D341Med (cell line): ENCODE data around the gene CDH4.

Experiments used
- DNase-seq: peaks from one replicate; pipeline ENCODE4 v3.0.0; 2012; ENCODE audit warnings: low spot score

The CDH4 gene

DNA sequence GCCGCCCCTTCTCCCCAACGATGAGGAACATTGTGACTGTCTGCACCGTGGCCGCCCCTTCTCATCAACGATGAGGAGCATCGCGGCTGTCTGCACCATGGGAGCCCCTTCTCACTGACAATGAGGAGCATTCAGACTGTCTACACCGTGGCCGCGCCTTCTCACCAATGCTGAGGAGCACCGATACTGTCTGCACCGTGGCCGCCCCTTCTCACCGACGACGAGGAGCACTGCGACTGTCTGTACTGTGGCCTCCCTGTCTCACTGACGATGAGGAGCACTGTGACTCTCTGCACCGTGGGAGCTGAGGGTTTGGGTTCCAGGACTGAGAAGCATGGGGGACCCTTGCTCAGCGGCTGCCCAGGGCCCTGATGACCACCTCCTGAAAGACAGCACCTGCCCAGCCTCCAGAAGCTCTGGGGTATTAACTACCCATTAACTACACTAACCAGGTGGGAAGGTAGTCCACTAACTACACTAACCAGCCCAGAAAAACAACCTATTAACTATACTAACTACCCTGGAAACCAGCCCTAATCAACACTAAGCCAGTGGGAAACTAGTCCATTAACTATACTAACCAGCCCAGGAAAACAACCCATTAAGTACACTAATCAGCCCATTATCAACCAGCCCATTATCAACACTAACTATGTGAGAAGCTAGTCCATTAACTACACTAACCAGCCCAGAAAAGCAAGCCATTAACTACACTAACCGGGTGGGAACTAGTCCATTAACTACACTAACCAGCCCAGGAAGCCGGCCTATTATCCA lies 696.7 kb downstream of the CDH4 start:
- no peak for DNase-seq

DNA sequence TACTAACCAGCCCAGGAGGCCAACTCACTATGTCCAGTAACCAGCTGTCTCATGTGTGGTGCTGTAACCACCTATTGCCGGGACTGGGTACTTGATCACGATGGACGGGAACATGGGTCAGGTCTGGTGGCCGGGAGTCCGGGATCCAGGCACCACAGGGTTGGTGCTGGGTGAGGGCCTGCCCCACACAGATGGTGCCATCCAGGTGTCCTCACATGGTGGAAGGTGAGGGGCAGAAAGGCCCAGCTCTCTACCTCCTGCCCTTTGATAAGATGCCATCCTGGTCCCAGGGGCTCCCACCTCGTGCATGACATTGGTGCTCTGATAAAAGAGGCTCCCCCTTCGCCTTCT lies 697.3 kb downstream of the CDH4 start:
- DNase-seq, result no peak

DNA sequence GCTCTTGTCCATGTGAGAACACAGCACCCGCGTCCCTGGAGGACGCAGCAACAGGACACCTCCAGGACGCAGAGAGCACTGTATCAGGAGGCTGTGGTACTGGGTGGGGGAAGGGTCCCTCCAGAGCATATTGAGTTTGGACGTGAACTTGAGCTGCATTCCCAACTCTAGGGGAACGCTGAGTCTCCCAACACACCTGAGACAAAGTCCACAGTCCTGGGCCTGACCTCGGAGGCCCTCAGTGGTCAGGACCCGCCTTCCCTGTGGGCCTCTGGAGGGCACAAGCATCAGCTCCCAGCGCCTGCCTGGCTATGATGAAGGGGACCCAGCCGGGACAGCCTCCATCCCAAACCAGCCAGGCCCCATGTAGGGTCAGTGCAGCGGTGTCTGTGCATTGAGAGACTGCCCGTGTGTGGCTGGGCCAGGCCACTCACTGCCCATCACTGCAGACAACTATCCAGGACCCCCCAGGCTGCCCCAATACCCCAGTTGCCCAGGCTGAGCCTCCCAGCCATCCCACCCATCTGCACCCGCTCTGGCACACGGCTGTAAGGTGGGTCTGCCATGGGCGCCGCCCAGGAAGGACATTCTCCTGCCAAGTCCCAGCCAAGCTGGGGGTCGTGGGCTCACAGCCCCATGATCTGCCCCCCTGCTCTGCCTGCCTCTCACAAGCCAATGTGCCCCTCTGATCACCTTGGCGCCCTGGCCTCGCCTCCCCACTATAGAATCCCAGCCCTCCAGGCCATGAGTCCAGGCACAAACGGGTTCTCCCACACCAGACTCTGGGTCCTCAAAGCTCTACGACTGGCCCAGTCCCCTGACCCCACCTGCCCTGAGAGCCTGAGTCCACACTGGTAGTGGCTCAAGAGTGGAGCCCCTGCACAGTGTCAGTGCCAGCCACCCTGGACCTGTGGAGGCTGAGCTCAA lies 697.9 kb downstream of the CDH4 start:
- no peak for DNase-seq

DNA sequence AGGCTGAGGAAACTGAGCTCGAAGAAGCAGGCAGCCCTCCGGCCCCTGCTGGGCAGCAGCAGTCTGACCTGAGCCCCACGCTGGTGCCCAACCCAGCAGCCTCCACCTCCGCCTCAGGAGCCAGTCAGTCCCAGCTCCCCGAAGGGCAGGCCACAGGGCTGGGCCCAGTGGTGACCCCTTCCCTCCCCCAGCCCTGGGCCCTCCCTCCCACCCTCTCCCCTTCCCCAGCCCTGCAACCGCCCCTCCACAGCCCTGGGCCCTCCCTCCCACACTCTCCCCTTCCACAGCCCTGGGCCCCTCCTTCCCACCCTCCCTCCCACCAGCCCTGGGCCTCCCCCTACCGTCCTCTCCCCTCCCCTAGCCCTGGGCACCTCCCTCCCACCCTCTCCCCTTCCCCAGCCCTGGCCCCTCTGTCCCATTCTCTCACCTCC lies 698.6 kb downstream of the CDH4 start:
- no peak for DNase-seq

DNA sequence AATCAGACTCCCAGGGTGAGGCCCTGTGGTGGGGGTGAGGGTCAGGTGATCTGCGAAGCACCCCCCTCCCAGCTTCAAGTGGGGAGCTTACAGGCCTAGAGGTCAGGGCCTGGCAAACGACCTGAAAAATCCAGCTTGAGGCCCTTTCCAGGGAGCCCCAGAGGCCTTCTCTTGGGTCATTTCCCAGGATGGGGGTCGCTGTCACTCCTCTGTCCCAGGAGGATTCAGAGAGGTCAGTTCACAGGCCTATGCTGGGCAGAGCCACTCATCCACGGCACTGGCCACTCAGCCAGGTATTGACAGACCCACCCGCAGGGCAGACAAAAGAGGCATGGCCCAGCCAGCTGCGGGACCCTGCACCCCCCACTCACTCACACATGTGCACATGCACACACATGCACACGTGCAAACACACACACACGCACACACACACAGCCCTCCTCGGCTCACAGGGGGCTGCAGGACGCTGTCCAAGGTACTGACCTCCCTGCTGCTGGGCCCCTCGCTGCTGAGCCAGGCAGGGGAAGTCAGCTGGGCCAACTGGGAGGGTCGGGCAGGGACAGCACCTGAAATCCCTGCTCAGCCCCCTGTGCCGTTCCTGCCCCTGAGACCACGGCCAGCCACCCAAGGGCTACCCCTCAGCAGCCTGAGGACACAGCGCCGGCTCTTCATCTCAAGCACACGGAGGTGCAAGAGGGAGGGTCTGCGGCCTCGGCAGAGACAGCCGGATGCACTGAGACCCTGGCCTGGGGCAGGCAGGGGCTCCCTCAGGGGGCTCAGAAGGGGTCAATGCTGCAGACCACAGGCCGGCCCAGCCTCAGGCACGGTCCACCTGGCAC lies 699.9 kb downstream of the CDH4 start:
- DNase-seq, result no peak

GRCh38 chr20:61953037-61954021 lies 701.3 kb downstream of the CDH4 start:
- DNase-seq, result no peak

DNA sequence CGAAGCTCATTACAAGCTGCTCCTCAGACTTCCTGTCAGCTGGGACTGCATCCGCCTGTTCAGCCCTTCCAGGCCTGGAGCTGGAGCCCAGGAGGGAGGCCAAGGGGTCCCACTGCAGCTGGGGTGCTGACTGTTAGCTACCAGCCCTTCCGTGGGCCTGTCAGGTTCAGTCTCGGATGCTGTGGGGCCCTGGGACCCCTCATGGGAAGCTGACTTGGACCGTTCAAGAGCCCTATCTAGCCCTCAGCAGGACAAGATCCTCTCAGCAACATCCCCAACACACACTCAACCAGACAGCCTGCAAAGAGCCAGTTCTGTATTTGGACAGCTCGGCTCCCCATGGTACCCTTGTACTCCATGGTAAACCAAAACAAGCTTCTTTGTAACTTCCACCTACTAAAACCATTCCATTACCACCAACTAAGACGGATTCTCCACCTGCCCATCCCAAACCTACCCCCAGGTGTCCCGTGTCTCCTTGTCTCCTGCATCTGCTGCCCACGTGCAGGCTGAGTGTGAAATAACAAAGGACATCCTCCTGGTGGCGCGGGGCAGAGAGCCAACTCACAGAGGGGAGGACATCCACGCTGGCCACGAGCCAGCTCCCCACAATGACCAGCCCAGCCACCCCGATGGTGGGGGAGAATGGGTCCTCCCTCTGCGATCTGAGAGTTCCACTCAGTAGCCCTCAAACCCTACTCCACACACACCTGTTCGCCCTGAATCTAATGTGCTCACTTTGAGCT lies 702.4 kb downstream of the CDH4 start:
- DNase-seq, result no peak

DNA sequence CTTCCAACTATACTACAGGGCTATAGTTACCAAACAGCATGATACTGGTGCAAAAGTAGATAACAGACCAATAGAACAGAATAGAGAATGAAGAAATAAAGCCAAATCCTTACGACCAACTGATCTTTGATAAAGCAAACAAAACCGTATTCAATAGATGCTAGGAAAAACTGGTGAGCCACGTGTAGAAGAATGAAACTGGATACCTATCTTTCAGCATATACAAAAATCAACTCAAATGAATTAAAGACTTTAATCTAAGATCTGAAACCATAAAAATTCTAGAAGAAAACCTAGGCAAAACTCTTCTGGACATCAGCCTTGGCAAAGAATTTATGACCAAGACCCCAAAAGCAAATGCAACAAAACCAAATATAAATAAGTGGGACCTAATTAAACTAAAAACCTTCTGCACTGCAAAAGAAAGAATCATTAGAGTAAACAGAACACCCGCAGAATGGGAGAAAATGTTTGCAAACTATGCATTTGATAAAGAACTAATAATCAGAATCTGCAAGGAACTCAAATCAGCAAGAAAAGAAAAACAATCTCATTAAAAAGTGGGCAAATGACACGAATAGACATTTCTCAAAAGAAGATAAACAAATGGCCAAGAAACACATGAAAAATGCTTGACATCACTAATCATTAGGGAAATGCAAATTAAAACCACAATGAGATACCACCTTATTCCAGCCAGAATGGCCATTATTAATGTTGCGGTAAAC lies 703.8 kb downstream of the CDH4 start:
- DNase-seq, result no peak

DNA sequence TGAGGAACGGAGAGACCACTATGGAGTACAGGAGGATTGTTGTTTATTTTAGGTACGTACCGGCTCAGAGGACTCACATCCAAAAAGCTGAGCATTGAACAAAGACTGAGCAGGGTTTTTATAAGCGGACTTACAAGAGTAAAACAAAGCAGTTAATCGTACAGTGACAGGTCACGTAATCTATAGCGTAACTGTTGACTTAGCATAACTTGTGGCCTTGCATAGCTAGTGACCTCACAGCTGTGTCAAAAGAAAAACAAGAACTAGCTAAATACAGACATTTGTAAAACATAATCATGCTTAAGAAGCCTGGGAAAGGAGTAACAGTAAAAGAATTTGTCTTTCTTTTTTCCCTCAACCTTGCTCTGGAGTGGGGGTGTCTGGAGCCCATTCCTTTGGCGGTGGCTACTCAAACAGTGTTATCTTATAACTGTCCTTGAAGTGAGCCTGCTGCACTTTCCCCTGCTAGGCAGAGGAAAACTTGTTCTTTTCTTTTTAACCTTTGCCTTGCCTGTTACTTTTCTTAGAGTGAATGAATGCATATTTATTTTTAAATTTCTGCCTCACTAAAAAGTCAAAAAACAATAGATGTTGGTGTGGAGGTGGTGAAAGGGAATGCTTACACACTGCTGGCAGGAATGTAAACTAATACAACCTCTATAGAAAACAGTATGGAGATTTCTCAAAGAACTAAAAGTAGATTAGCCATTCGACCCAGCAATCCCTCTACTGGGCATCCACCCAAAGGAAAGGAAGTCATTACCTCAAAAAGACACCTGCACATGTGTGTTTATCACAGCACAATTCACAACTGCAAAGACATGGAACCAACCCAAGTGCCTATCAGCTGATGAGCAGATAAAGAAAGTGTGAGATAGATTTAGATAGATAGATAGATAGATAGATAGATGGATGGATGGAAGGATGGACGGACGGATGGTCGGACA lies 704.6 kb downstream of the CDH4 start:
- no peak for DNase-seq

GRCh38 chr20:61957961-61958715 lies 706.1 kb downstream of the CDH4 start:
- no peak for DNase-seq

- DNase-seq, result no peak
These were observed 707.0 kb downstream of the CDH4 start for GRCh38 chr20:61958773-61959700.

- no peak for DNase-seq
These were observed 708.8 kb downstream of the CDH4 start for GRCh38 chr20:61960836-61961235.

GRCh38 chr20:61963149-61963548 lies 711.1 kb downstream of the CDH4 start:
- no peak for DNase-seq

DNA sequence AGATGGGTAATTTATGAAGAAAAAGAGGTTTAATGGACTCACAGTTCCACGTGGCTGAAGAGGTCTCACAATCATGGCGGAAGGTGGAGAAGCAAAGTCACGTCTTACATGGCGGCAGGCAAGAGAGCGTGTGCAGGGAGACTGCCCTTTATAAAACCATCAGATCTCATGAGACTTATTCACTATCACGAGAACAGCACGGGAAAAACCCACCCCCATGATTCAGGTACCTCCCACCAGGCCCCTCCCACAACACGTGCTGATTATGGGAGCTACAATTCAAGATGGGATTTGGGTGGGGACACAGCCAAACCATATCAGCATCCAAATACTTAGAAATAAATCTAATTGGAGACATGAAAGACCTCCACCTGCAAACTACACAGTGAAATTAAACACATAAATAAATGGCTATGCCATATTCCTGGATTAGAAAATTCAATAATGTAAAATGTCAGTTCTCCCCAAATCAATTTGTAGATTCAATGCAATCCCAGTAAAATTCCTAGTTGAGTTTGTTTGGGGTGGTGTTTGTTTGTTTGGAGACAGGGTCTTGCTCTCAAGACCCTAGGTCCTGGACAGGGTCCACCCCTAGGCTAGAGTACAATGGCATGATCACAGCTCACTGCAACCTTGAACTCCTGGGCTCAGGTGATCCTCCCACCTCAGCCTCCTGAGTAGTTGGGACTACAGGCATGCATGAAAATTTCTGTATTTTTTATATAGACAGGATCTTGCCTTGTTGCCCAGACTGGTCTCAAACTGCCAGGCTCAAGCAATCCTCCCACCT lies 712.0 kb downstream of the CDH4 start:
- no peak for DNase-seq

- no peak for DNase-seq
These were observed 712.9 kb downstream of the CDH4 start for GRCh38 chr20:61964675-61965605.
